Mammary epithelial cell (primary cell): ENCODE measurements around the gene TNFSF13B.

Source experiments
- CTCF ChIP-seq, 2 donors: IDR thresholded peaks in 1 of 2; conservative IDR thresholded peaks in 1 of 2; 2 replicates each; pipeline ENCODE4 v1.5.1; 2011 to 2012; ENCODE audit warnings: inconsistent platforms in 2 of 2, low read length in 2 of 2, mild to moderate bottlenecking in 2 of 2, control low read depth in 1 of 2, low read depth in 1 of 2; ENCODE audit not compliant: insufficient read depth in 1 of 2; ENCODE audit errors: extremely low read depth in 1 of 2
- EZH2 ChIP-seq: IDR thresholded peaks from 2 replicates; pipeline ENCODE4 v1.6.1; 2012; ENCODE audit warnings: low read length, inconsistent platforms, borderline replicate concordance

DNA sequence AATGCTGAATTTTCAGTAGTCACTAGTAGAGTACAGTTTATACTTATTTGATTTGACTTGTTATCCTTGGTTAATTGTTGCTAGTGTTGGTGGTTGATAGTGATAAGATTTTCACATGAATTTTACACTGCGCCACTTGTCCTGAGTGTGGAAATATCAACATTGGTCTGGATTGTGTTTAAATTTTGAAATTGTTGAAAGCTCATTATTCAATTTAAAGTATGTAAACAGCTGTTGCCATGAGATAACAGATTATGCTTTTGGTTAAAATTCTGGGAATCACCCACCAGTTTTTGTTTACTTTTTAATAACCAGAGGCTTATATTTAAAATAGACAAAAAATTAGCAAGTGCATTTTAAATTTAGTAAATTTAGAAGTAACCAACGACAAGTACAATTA, 12.3 kb upstream of the TNFSF13B start:
- TF ChIP-seq EZH2 (no peak), CTCF (conservative IDR thresholded peaks at IDR 0.05 in 1 of 2, IDR thresholded peaks at IDR 0.05 in 1 of 2; ENCODE audit: extremely low read depth in 1 of 2, insufficient read depth in 1 of 2, low read depth in 1 of 2, low read length in 2 of 2) (no peak)
